Mucosa of descending colon (tissue), 3 donors: ENCODE results near the gene PDCD11. TPM values are rescaled to one million over a fixed set of nuclear protein-coding genes. Genes with fewer than 3 reads are reported as not detected.
A peak's percentile ranks its signal among the peaks of the same experiment; 100 is the strongest.

Experiments
- ATAC-seq: fragments of 200-7000 bp; cut with Tn5 transposase; one replicate; pipeline ENCODE4 v1.9.1; 2020; ENCODE audit warnings: mild to moderate bottlenecking, moderate library complexity
- DNase-seq, 3 donors: peaks; one replicate each; pipeline ENCODE4 v3.0.0-alpha.2; 2020
- H3K36me3 ChIP-seq: fragments of 200-600 bp; one replicate; pipeline ENCODE4 v1.8.0; 2021; ENCODE audit warnings: low read depth, mild to moderate bottlenecking
- H3K4me1 ChIP-seq: fragments of 200-600 bp; one replicate; pipeline ENCODE4 v1.8.0; 2021; ENCODE audit warnings: low read depth, mild to moderate bottlenecking
- H3K4me3 ChIP-seq: fragments of 200-600 bp; one replicate; pipeline ENCODE4 v1.8.0; 2021; ENCODE audit warnings: mild to moderate bottlenecking
- H3K9me3 ChIP-seq: fragments of 200-600 bp; one replicate; pipeline ENCODE4 v1.8.0; 2021; ENCODE audit warnings: mild to moderate bottlenecking
- intact Hi-C, 2 donors: fragments of 100-400 bp; cut with DNase I in 1 of 2; cut with micrococcal nuclease in 1 of 2; formaldehyde crosslinking; loops; one replicate each; pipeline versions ENCODE4 v1.11.0 to v1.11.1; 2022; cut with DNase I, micrococcal nuclease
- total RNA-seq, 3 donors: library from RNA; stranded (reverse); fragmentation: NEBNext Ultra II Directional in 2 of 3; extraction: Animal tissue kit (Norgen Biotek cat#: 25700) in 2 of 3; gene quantifications; one replicate each; pipeline versions ENCODE4 v1.2.1 to v1.2.4, GENCODE V29; 2021 to 2023
- TF ChIP-seq, protein P1 (sequence below): fragments of 200-600 bp; IDR thresholded peaks from one replicate; pipeline ENCODE4 v1.8.0; 2022; ENCODE audit warnings: antibody characterized with exemption, mild to moderate bottlenecking
- donor health status: DM: no; HTN: no; CAD: no; lungs with moderate emphysema.
- donor health status: DM: no; HTN: no; CAD: no.
- donor health status: DM: no; HTN: yes; CAD: no.

Gene PDCD11
- total RNA-seq, 3 donors from 2014 or later, result 22.3 to 24.5 (median 22.7) TPM

DNA sequence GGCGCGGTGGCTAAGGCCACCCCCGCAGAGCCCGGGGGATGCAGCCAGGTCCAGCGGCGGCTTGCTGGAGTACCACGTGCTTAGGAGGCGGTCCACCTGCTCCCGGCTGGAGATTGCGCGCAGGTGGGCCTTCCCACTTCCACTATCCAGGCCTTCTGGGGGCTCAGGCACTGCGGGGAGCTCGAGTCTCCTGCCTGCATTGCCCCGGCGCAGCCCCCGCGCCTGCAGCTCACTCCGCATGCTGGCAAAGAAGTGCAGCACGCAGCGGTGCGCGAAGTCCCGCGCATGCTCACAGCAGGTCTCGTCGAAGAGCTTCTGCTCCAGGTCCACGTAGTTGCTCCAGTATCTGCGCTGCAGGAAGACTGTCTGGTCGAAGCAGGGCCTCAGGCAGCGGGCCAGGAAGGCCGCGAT is 76.8 kb downstream of the PDCD11 start:
- H3K4me1 ChIP-seq, result no peaks in the 10 kb centered on the region
- H3K9me3 ChIP-seq, result no peaks in the 10 kb centered on the region
- DNase-seq, result no peak
- TF ChIP-seq, protein P1, sequence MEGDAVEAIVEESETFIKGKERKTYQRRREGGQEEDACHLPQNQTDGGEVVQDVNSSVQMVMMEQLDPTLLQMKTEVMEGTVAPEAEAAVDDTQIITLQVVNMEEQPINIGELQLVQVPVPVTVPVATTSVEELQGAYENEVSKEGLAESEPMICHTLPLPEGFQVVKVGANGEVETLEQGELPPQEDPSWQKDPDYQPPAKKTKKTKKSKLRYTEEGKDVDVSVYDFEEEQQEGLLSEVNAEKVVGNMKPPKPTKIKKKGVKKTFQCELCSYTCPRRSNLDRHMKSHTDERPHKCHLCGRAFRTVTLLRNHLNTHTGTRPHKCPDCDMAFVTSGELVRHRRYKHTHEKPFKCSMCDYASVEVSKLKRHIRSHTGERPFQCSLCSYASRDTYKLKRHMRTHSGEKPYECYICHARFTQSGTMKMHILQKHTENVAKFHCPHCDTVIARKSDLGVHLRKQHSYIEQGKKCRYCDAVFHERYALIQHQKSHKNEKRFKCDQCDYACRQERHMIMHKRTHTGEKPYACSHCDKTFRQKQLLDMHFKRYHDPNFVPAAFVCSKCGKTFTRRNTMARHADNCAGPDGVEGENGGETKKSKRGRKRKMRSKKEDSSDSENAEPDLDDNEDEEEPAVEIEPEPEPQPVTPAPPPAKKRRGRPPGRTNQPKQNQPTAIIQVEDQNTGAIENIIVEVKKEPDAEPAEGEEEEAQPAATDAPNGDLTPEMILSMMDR, result no peak
- ATAC-seq, result no peak
- no peaks in the 10 kb centered on the region for H3K36me3 ChIP-seq
- no peak overlapping the region for H3K4me3 ChIP-seq
- intact Hi-C loops, result no loop called here

DNA sequence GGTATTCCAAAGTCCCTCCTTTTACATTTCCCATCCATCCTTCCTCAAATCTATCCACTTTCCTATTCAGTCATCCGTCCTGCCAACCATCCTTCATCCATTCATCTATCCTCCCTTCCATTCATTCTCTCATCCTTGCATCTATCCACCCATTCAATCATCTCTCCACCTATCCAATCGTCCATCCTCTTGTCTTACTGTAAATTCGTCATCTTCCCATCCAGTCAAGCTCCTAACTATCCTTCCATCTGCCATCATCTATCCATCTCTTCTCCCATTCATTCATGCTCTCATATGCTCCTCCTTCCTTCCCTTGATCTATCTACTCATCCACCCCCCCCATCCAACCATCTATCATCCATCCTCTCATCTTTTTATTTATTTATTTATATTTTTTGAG is 77.7 kb downstream of the PDCD11 start:
- no peaks in the 10 kb centered on the region for H3K36me3 ChIP-seq
- H3K4me1 ChIP-seq, result no peaks in the 10 kb centered on the region
- ATAC-seq, result no peak
- no peak for DNase-seq
- no peak overlapping the region for H3K4me3 ChIP-seq
- no peaks in the 10 kb centered on the region for H3K9me3 ChIP-seq
- TF ChIP-seq, protein P1, result no peak
- intact Hi-C loops, result no loop called here

DNA sequence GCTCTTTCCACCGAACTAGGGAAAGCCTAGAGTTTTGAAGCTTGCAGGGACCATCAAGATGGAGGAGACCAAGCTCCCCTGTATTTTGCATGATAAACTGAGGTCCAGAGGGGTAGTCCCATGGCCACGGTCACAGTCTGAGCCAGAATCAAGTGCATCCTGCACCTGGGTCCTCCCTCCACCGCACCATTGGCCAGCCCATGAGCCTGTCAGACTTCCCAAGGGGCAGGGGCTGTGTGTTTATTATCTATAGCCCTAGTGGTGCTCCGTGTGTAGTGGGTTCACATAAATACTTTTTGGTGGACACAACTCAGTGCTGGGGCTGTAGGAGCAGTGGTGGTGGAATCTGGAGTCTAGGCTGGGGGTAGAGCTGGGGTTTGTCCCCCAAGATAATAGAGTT is 79.0 kb downstream of the PDCD11 start:
- no peak overlapping the region for H3K4me3 ChIP-seq
- no peaks in the 10 kb centered on the region for H3K9me3 ChIP-seq
- no peak for ATAC-seq
- intact Hi-C loops, result no loop called here
- TF ChIP-seq, protein P1, result no peak
- no peaks in the 10 kb centered on the region for H3K36me3 ChIP-seq
- no peak for DNase-seq
- H3K4me1 ChIP-seq, result no peaks in the 10 kb centered on the region

DNA sequence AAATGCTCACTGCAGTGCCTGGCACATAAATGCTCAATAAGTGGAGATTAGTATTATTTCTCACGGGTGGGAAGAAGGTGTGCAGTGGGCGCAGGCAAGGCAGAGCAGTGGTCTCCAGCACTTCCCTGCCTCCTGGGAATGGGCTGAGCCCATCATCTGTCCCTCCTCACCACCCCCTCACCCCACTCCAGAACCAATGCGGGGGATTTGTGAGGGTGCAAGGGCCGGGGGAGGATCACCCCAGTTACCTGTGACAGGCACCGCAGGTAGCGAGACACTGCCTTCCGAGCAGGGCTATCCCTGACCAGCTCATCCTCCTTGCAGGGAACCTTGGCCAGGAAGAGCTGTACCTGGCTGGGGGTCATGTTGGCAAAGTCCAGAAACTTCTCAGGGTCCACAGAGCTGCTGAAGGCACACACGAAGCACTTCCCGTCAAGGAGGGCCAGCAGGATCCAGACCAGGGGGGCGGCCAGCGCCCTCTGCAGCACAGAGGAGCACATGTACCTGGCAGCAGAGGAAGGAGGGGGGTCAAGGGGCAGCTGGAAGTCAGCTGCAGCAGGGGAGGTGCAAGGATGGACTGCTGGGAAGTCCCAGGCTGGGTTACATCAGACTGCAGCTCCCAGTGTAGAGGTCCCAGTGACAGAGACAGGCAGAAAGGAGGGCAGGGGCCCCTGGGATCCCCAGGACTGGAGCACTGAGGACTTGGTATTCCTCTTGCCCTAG is 79.8 kb downstream of the PDCD11 start:
- DNase-seq (peak in 1 of 3 donors; percentile 9), ATAC-seq (no peak)
- H3K4me1 ChIP-seq, result no peaks in the 10 kb centered on the region
- H3K9me3 ChIP-seq, result no peaks in the 10 kb centered on the region
- no peaks in the 10 kb centered on the region for H3K36me3 ChIP-seq
- intact Hi-C loops, result no loop called here
- TF ChIP-seq, protein P1, result no peak
- no peak overlapping the region for H3K4me3 ChIP-seq

DNA sequence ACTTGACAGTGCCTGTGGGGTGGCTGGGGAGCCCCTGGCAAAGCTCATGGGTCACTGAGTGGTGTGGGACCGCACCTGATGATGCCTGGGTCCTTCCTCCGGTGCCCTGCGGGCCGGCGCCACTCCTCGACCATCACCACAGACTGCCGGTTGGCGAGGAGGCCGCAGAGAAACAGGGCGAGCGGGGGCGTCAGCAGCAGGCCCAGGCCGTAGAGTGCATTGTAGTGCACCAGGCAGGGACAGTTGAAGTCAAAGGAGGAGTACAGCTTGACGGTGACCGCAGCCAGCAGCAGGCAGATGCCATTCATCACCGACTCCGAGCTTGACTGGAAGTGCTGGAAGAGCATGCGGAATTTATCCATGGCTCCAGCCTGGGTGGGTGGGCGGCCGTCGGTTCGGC is 82.2 kb downstream of the PDCD11 start:
- ATAC-seq, result no peak
- TF ChIP-seq, protein P1, result no peak

More for the DNA sequence above, 82.2 kb downstream of the PDCD11 start:
- Histone ChIP-seq H3K4me3 (no peak overlapping the region), H3K4me1 (no peaks in the 10 kb centered on the region), H3K36me3 (no peaks in the 10 kb centered on the region), H3K9me3 (no peaks in the 10 kb centered on the region)
- intact Hi-C loops, result no loop called here
- no peak for DNase-seq
